K562 (cell line): ENCODE data around the gene GGCT. TPM values are rescaled to one million over a fixed set of nuclear protein-coding genes. Genes with fewer than 3 reads are reported as not detected.

Source experiments
- ARID1B ChIP-seq: fragments of 450-650 bp; IDR thresholded peaks from 2 replicates; pipeline ENCODE4 v1.6.1; 2016; ENCODE audit warnings: antibody characterized with exemption, mild to moderate bottlenecking, inconsistent platforms
- CREB1 ChIP-seq, 2 experiments: sonication (generic) in 1 of 2; formaldehyde crosslinking in 1 of 2; IDR thresholded peaks; 2 replicates each; pipeline versions ENCODE4 v1.6.1 to v1.8.0; 2012 to 2022; ENCODE audit warnings: inconsistent platforms in 1 of 2, mild to moderate bottlenecking in 1 of 2, missing genetic modification reagents in 1 of 2, moderate library complexity in 1 of 2
- DLX4 ChIP-seq: fragments of 250-450 bp; sonication (Bioruptor Pico); IDR thresholded peaks from 2 replicates; pipeline ENCODE4 v1.6.1; 2021; ENCODE audit warnings: mild to moderate bottlenecking
- FOS ChIP-seq: IDR thresholded peaks from 3 replicates; pipeline ENCODE4 v1.6.1; 2011; ENCODE audit not compliant: insufficient read length; ENCODE audit errors: extremely low read depth
- FOXK1 ChIP-seq: sonication (generic); formaldehyde crosslinking; IDR thresholded peaks from 2 replicates; pipeline ENCODE4 v1.8.0; 2022; ENCODE audit warnings: missing genetic modification reagents, mild to moderate bottlenecking, borderline replicate concordance
- PML ChIP-seq: IDR thresholded peaks from 2 replicates; pipeline ENCODE4 v1.6.1; 2012; ENCODE audit warnings: low read length, inconsistent platforms
- TEAD1 ChIP-seq, 2 experiments: fragments of 450-650 bp in 1 of 2; sonication (generic) in 1 of 2; formaldehyde crosslinking; IDR thresholded peaks; 2 replicates each; pipeline versions ENCODE4 v1.4.0 to v1.8.0; 2020 to 2022; ENCODE audit warnings: mild to moderate bottlenecking in 2 of 2, missing genetic modification reagents in 1 of 2
- polyA plus RNA-seq, 8 experiments: library from polyadenylated mRNA; depleted of rRNA in 4 of 8; stranded (reverse) in 5 of 8; unstranded in 3 of 8; fragments of >200 nt; fragmentation: Nextera tagmentation in 2 of 8; fragmentation: Illumina TruSeq in 1 of 8; extraction: Ambion mirVana in 2 of 8; extraction: Trizol in 1 of 8; gene quantifications; 2 replicates each; pipeline versions ENCODE4 v1.2.1 to v1.2.3, GENCODE V29; 2011 to 2014; ENCODE audit warnings: inconsistent platforms in 1 of 8, missing spikeins in 1 of 8
- total RNA-seq, 7 experiments: library from RNA; depleted of rRNA in 6 of 7; stranded (reverse); fragments of >200 nt in 6 of 7; fragmentation: Illumina TruSeq in 2 of 7; extraction: Trizol in 2 of 7; gene quantifications; 2 replicates each; pipeline versions ENCODE4 v1.2.1 to v1.2.3, GENCODE V29; 2011 to 2021; ENCODE audit warnings: low replicate concordance in 1 of 7
- TF ChIP-seq, protein P1 (sequence below): sonication (generic); formaldehyde crosslinking; IDR thresholded peaks from 2 replicates; pipeline ENCODE4 v1.8.1; 2023; ENCODE audit warnings: mild to moderate bottlenecking, missing genetic modification reagents
- TF ChIP-seq, protein P2 (sequence below): fragments of 450-650 bp; conservative IDR thresholded peaks from 2 replicates; pipeline ENCODE4 v1.6.1; 2016; ENCODE audit warnings: missing genetic modification characterization, low read depth, mild to moderate bottlenecking, control low read depth, missing compliant biosample characterization
- TF ChIP-seq, protein P3 (sequence below), 2 experiments: fragments of 450-650 bp in 1 of 2; sonication (generic) in 1 of 2; formaldehyde crosslinking in 1 of 2; IDR thresholded peaks; 2 replicates each; pipeline versions ENCODE4 v1.7.1 to v1.9.0; 2016 to 2022; ENCODE audit warnings: inconsistent platforms in 1 of 2, mild to moderate bottlenecking in 1 of 2, missing genetic modification reagents in 1 of 2

GGCT gene
- total and polyA plus RNA-seq, 9 of the 15 experiments (the other 6 are each of a cell fraction or from before 2014, with no cell fraction given) = 79.0 to 349 (median 136) TPM

DNA sequence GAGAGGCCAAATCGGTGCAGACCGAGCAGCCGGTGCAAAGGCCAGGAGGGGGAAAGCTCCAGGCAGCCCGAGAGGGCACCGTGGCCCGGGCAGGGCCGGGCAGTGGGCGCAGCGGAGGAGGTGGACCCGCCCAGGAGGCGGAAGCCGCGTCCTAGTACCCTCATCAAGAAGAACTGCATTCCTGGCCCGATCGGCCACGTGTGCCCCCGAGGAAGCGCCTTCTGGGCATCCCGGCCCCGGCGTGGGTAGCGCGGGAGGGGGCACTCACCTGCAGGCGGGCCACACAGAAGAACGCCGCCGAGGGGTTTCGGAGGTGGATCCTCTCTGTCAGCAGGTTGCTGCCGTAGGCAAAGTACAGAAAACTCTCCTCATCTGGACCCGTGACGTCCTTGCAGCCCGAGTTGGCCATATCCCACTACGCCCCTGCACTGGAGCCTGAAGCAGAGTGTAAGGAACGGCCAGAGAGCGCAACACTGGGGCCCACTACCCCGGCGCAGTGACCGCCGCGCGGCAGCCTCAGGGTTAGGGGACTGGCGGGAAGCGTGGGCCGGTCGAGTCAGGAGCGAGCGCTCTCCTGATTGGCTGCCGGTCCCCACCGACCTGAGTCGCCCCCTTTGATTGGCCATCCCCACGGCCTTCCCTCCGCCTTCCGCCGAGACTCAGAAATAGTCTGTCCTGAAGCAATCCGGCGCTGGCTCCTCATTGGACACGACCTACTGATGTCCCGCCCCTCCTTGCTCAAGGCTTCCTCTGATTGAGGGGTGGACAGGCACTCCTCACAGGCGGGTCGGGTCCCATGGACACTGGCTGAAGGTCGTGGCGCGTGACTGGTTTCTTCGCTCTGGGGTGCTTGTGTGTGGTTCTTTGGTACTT is at the start of gene GGCT (continued):
- TF ChIP-seq, protein P1, sequence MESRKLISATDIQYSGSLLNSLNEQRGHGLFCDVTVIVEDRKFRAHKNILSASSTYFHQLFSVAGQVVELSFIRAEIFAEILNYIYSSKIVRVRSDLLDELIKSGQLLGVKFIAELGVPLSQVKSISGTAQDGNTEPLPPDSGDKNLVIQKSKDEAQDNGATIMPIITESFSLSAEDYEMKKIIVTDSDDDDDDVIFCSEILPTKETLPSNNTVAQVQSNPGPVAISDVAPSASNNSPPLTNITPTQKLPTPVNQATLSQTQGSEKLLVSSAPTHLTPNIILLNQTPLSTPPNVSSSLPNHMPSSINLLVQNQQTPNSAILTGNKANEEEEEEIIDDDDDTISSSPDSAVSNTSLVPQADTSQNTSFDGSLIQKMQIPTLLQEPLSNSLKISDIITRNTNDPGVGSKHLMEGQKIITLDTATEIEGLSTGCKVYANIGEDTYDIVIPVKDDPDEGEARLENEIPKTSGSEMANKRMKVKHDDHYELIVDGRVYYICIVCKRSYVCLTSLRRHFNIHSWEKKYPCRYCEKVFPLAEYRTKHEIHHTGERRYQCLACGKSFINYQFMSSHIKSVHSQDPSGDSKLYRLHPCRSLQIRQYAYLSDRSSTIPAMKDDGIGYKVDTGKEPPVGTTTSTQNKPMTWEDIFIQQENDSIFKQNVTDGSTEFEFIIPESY (CRISPR knock-in tag) = no peak; the same call in 1 of the 2 replicates
- TF ChIP-seq, protein P2, sequence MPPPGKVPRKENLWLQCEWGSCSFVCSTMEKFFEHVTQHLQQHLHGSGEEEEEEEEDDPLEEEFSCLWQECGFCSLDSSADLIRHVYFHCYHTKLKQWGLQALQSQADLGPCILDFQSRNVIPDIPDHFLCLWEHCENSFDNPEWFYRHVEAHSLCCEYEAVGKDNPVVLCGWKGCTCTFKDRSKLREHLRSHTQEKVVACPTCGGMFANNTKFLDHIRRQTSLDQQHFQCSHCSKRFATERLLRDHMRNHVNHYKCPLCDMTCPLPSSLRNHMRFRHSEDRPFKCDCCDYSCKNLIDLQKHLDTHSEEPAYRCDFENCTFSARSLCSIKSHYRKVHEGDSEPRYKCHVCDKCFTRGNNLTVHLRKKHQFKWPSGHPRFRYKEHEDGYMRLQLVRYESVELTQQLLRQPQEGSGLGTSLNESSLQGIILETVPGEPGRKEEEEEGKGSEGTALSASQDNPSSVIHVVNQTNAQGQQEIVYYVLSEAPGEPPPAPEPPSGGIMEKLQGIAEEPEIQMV (tag) = no peak
- TF ChIP-seq FOXK1 (CRISPR knock-in tag) (0 out of 2 replicates have a peak, but pooled peaks have one; percentile 28), FOS (peak; percentile 91), TEAD1 (CRISPR knock-in tag; IDR thresholded peaks at IDR 0.05) (0 out of 4 replicates have a peak, but pooled peaks of 1 of the 2 experiments have one; percentile 29), ARID1B (0 out of 2 replicates have a peak, but pooled peaks have one; percentile 10), PML (peak; percentile 77), CREB1 (IDR thresholded peaks at IDR 0.05) (peak; percentile 41; the same call in 1 of the 2 replicates), CREB1 (CRISPR knock-in tag; IDR thresholded peaks at IDR 0.05) (peak; percentile 61), DLX4 (no peak)
- TF ChIP-seq, protein P3, sequence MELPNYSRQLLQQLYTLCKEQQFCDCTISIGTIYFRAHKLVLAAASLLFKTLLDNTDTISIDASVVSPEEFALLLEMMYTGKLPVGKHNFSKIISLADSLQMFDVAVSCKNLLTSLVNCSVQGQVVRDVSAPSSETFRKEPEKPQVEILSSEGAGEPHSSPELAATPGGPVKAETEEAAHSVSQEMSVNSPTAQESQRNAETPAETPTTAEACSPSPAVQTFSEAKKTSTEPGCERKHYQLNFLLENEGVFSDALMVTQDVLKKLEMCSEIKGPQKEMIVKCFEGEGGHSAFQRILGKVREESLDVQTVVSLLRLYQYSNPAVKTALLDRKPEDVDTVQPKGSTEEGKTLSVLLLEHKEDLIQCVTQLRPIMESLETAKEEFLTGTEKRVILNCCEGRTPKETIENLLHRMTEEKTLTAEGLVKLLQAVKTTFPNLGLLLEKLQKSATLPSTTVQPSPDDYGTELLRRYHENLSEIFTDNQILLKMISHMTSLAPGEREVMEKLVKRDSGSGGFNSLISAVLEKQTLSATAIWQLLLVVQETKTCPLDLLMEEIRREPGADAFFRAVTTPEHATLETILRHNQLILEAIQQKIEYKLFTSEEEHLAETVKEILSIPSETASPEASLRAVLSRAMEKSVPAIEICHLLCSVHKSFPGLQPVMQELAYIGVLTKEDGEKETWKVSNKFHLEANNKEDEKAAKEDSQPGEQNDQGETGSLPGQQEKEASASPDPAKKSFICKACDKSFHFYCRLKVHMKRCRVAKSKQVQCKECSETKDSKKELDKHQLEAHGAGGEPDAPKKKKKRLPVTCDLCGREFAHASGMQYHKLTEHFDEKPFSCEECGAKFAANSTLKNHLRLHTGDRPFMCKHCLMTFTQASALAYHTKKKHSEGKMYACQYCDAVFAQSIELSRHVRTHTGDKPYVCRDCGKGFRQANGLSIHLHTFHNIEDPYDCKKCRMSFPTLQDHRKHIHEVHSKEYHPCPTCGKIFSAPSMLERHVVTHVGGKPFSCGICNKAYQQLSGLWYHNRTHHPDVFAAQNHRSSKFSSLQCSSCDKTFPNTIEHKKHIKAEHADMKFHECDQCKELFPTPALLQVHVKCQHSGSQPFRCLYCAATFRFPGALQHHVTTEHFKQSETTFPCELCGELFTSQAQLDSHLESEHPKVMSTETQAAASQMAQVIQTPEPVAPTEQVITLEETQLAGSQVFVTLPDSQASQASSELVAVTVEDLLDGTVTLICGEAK (IDR thresholded peaks at IDR 0.05) = peak; percentile 74
- TF ChIP-seq, protein P3 (CRISPR knock-in tag; IDR thresholded peaks at IDR 0.05) = no peak
